ENCODE data around the gene CNGA3. TPM values are rescaled to one million over a fixed set of nuclear protein-coding genes. Genes with fewer than 3 reads are reported as not detected.

CNGA3 gene
- total and polyA plus RNA-seq, 2 of the 4 experiments (the other 2 are of a cell fraction): under 0.01 TPM; not detected in 1

DNA sequence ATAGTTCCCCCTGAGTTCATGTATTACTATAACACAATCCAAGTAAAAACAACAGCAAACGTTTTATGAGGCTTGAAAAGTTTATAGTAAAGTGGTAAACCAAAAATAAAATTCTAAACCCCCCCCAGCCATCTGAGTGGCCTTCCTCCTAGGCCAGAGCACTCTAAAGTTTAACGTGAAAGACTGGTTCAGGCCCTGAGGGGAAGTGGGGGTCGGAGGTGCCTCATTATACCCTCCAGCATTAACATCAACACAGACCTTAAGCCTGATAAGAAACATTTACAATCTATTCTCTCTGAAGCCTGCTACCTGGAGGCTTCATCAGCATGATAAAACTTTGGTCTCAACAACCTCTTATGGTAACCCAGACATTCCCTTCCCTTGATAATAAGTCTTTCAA is 29.0 kb upstream of the CNGA3 start:
- Histone ChIP-seq H3K9ac (ENCODE audit: low read depth, low read length) (no peak overlapping the region), H3K23ac (ENCODE audit: low read depth, low read length) (no peak overlapping the region), H3K18ac (ENCODE audit: low read depth, low read length) (no peak overlapping the region), H2AK5ac (ENCODE audit: low read depth, low read length) (no peak overlapping the region), H3K4me3 (ENCODE audit: insufficient read depth, low read depth, low read length) (no peak overlapping the region), H2BK5ac (ENCODE audit: low read depth, low read length, poor library complexity, severe bottlenecking) (no peak overlapping the region), H3K56ac (ENCODE audit: extremely low read depth, insufficient read depth, low read length) (no peak overlapping the region), H2BK120ac (ENCODE audit: low read depth, low read length) (no peak overlapping the region), H4K8ac (ENCODE audit: low read depth in 2 of 2, low read length in 2 of 2) (no peak overlapping the region), H4K91ac (ENCODE audit: insufficient read depth, low read depth, low read length) (no peak overlapping the region), H3K4ac (ENCODE audit: low read depth, low read length) (no peak overlapping the region), H3K9me1 (ENCODE audit: insufficient read depth, low read length) (no peaks in the 10 kb centered on the region), H2BK20ac (ENCODE audit: low read depth, low read length) (no peak overlapping the region), H3K4me1 (ENCODE audit: control insufficient read depth, insufficient read depth, low read length) (no peaks in the 10 kb centered on the region), H3K36me3 (ENCODE audit: control insufficient read depth, insufficient read depth, low read length) (no peaks in the 10 kb centered on the region), H3K9me3 (ENCODE audit: control insufficient read depth, insufficient read depth, low read length) (peaks cover 7% of the 10 kb centered on the region), H4K5ac (ENCODE audit: low read depth, low read length) (no peak overlapping the region), H3K27ac (ENCODE audit: insufficient read depth, low read length) (no peak overlapping the region), H2AK9ac (replicated peaks; ENCODE audit: low read depth, low read length, poor library complexity) (no peak overlapping the region), H2BK15ac (ENCODE audit: low read depth, low read length) (no peak overlapping the region), H2AFZ (replicated peaks; ENCODE audit: low read length, poor library complexity) (no peak overlapping the region), H4K20me1 (ENCODE audit: insufficient read depth, low read length) (no peaks in the 10 kb centered on the region), H3K4me2 (ENCODE audit: low read depth, low read length) (no peak overlapping the region), H3K27me3 (ENCODE audit: control insufficient read depth, insufficient read depth, low read length) (peaks cover 3% of the 10 kb centered on the region), H3K14ac (replicated peaks; ENCODE audit: low read depth, low read length) (no peak overlapping the region), H3K79me1 (ENCODE audit: low read depth in 1 of 2, low read length in 2 of 2) (no peaks in the 10 kb centered on the region)
- dilution Hi-C loops (cut with HindIII; ENCODE audit: low sequenced_read_pairs, unreplicated experiment) (no loop called here), intact Hi-C loops (cut with micrococcal nuclease) (no loop called here), in situ Hi-C loops (cut with MboI; ENCODE audit: low sequenced_read_pairs) (no loop called here)
- BruUV-seq (replicated peaks): no TSS peak
- DNase-seq: no peak
- no CpG with 5 or more reads among the region's 3 CpGs for WGBS, 2 experiments (ENCODE audit: extremely low coverage in 2 of 2, insufficient read length in 1 of 2)
- no peak for ATAC-seq (ENCODE audit: low read depth)
- ChIA-PET CTCF (no interaction called here), POLR2A (ENCODE audit: unreplicated experiment) (no interaction called here)
- TF ChIP-seq POLR2A (IDR thresholded peaks at IDR 0.05; ENCODE audit: low read depth, low read length) (no peak), FOS (IDR thresholded peaks at IDR 0.05; ENCODE audit: low read depth, low read length) (no peak), CTCF (conservative IDR thresholded peaks at IDR 0.05; ENCODE audit: low read depth, low read length) (no peak), CHD1 (IDR thresholded peaks at IDR 0.05; ENCODE audit: low read depth, low read length) (no peak), CEBPB (IDR thresholded peaks at IDR 0.05; ENCODE audit: low read depth, low read length) (no peak), RFX5 (IDR thresholded peaks at IDR 0.05; ENCODE audit: low read depth, low read length) (no peak), RCOR1 (IDR thresholded peaks at IDR 0.05; ENCODE audit: insufficient replicate concordance, low read length) (no peak), MAZ (IDR thresholded peaks at IDR 0.05; ENCODE audit: borderline replicate concordance, low read depth, low read length) (no peak), MAFK (IDR thresholded peaks at IDR 0.05; ENCODE audit: low read depth, low read length) (no peak), RAD21 (IDR thresholded peaks at IDR 0.05; ENCODE audit: low read length) (no peak), USF2 (IDR thresholded peaks at IDR 0.05; ENCODE audit: low read depth, low read length) (no peak), SMC3 (IDR thresholded peaks at IDR 0.05; ENCODE audit: low read depth, low read length) (no peak)

Data from IMR-90 (cell line).